ENCODE measurements around the gene TENM3.
"Not testable (repeated sequence)": the region's sequence is repeated elsewhere in the genome, so short reads cannot be mapped to it uniquely, and the experiment has no call there.

Gene TENM3

GRCh38 chr4:182812916-182813315 is 569.7 kb downstream of the TENM3 start:
- TF ChIP-seq EZH2 (IDR thresholded peaks at IDR 0.05) = no peak
- no peak for TF ChIP-seq POLR2AphosphoS5 (IDR thresholded peaks at IDR 0.05; ENCODE audit: borderline replicate concordance, low read depth, low read length)
- TF ChIP-seq FOXP2 (optimal IDR thresholded peaks at IDR 0.05; ENCODE audit: control extremely low read depth, extremely low read length, insufficient read depth) = no peak
- no peaks in the 10 kb centered on the region for H3K36me3 ChIP-seq (ENCODE audit: insufficient read depth, low read length)
- H3K9me3 ChIP-seq (ENCODE audit: low read depth, low read length) = no peaks in the 10 kb centered on the region
- H3K27ac ChIP-seq = no peak overlapping the region
- H3K4me3 ChIP-seq = no peak overlapping the region
- DNase-seq (ENCODE audit: low read depth, low spot score) = no peak
- no peak overlapping the region for H3K9ac ChIP-seq (ENCODE audit: insufficient read length)

GRCh38 chr4:182814065-182814464 is 570.9 kb downstream of the TENM3 start:
- H3K36me3 ChIP-seq (ENCODE audit: insufficient read depth, low read length); DNase-seq (ENCODE audit: low read depth, low spot score); H3K9me3 ChIP-seq (ENCODE audit: low read depth, low read length); H3K9ac ChIP-seq (ENCODE audit: insufficient read length); H3K4me3 ChIP-seq; H3K27ac ChIP-seq: not testable (repeated sequence)

GRCh38 chr4:182818926-182819730 is 575.9 kb downstream of the TENM3 start:
- no peak overlapping the region for H3K27ac ChIP-seq
- H3K4me3 ChIP-seq = no peak overlapping the region
- H3K36me3 ChIP-seq (ENCODE audit: insufficient read depth, low read length) = no peaks in the 10 kb centered on the region
- DNase-seq (ENCODE audit: low read depth, low spot score) = no peak
- no peak for TF ChIP-seq POLR2AphosphoS5 (IDR thresholded peaks at IDR 0.05; ENCODE audit: borderline replicate concordance, low read depth, low read length)
- no peak for TF ChIP-seq FOXP2 (optimal IDR thresholded peaks at IDR 0.05; ENCODE audit: control extremely low read depth, extremely low read length, insufficient read depth)
- no peak for TF ChIP-seq EZH2 (IDR thresholded peaks at IDR 0.05)
- H3K9ac ChIP-seq (ENCODE audit: insufficient read length) = no peak overlapping the region
- no peaks in the 10 kb centered on the region for H3K9me3 ChIP-seq (ENCODE audit: low read depth, low read length)

- Histone ChIP-seq H3K27ac (no peak overlapping the region), H3K9me3 (ENCODE audit: low read depth, low read length) (no peaks in the 10 kb centered on the region), H3K36me3 (ENCODE audit: insufficient read depth, low read length) (no peaks in the 10 kb centered on the region), H3K4me3 (no peak overlapping the region), H3K9ac (ENCODE audit: insufficient read length) (no peak overlapping the region)
- DNase-seq (ENCODE audit: low read depth, low spot score) = no peak
- TF ChIP-seq FOXP2 (optimal IDR thresholded peaks at IDR 0.05; ENCODE audit: control extremely low read depth, extremely low read length, insufficient read depth) (no peak), EZH2 (IDR thresholded peaks at IDR 0.05) (no peak), POLR2AphosphoS5 (IDR thresholded peaks at IDR 0.05; ENCODE audit: borderline replicate concordance, low read depth, low read length) (no peak)
Measured at GRCh38 chr4:182819751-182820150, 576.5 kb downstream of the TENM3 start.

GRCh38 chr4:182822554-182822953 is 579.4 kb downstream of the TENM3 start:
- Histone ChIP-seq H3K9me3 (ENCODE audit: low read depth, low read length) (no peaks in the 10 kb centered on the region), H3K27ac (no peak overlapping the region), H3K4me3 (no peak overlapping the region), H3K36me3 (ENCODE audit: insufficient read depth, low read length) (no peaks in the 10 kb centered on the region), H3K9ac (ENCODE audit: insufficient read length) (no peak overlapping the region)
- no peak for DNase-seq (ENCODE audit: low read depth, low spot score)
- TF ChIP-seq FOXP2 (optimal IDR thresholded peaks at IDR 0.05; ENCODE audit: control extremely low read depth, extremely low read length, insufficient read depth) = no peak
- TF ChIP-seq POLR2AphosphoS5 (IDR thresholded peaks at IDR 0.05; ENCODE audit: borderline replicate concordance, low read depth, low read length) = no peak

- H3K4me3 ChIP-seq = no peak overlapping the region
Measured at GRCh38 chr4:182823576-182823975, 580.4 kb downstream of the TENM3 start.

GRCh38 chr4:182825003-182825402 is 581.8 kb downstream of the TENM3 start:
- H3K9me3 ChIP-seq (ENCODE audit: low read depth, low read length) = no peaks in the 10 kb centered on the region
- H3K36me3 ChIP-seq (ENCODE audit: insufficient read depth, low read length) = no peaks in the 10 kb centered on the region
- H3K4me3 ChIP-seq = no peak overlapping the region
- no peak for DNase-seq (ENCODE audit: low read depth, low spot score)
- no peak overlapping the region for H3K9ac ChIP-seq (ENCODE audit: insufficient read length)
- TF ChIP-seq POLR2AphosphoS5 (IDR thresholded peaks at IDR 0.05; ENCODE audit: borderline replicate concordance, low read depth, low read length) (no peak), EZH2 (IDR thresholded peaks at IDR 0.05) (no peak), FOXP2 (optimal IDR thresholded peaks at IDR 0.05; ENCODE audit: control extremely low read depth, extremely low read length, insufficient read depth) (no peak)
- no peak overlapping the region for H3K27ac ChIP-seq

More at GRCh38 chr4:182823576-182823975, 580.4 kb downstream of the TENM3 start:
- TF ChIP-seq EZH2 (IDR thresholded peaks at IDR 0.05) (no peak), POLR2AphosphoS5 (IDR thresholded peaks at IDR 0.05; ENCODE audit: borderline replicate concordance, low read depth, low read length) (no peak), FOXP2 (optimal IDR thresholded peaks at IDR 0.05; ENCODE audit: control extremely low read depth, extremely low read length, insufficient read depth) (no peak)
- Histone ChIP-seq H3K36me3 (ENCODE audit: insufficient read depth, low read length) (no peaks in the 10 kb centered on the region), H3K27ac (no peak overlapping the region), H3K9me3 (ENCODE audit: low read depth, low read length) (no peaks in the 10 kb centered on the region), H3K9ac (ENCODE audit: insufficient read length) (no peak overlapping the region)
- DNase-seq (ENCODE audit: low read depth, low spot score) = no peak

GRCh38 chr4:182825786-182826185 is 582.6 kb downstream of the TENM3 start:
- no peak for DNase-seq (ENCODE audit: low read depth, low spot score)
- H3K9me3 ChIP-seq (ENCODE audit: low read depth, low read length) = no peaks in the 10 kb centered on the region
- no peaks in the 10 kb centered on the region for H3K36me3 ChIP-seq (ENCODE audit: insufficient read depth, low read length)
- H3K9ac ChIP-seq (ENCODE audit: insufficient read length) = no peak overlapping the region
- H3K27ac ChIP-seq = no peak overlapping the region
- H3K4me3 ChIP-seq = no peak overlapping the region
- TF ChIP-seq EZH2 (IDR thresholded peaks at IDR 0.05) (no peak), POLR2AphosphoS5 (IDR thresholded peaks at IDR 0.05; ENCODE audit: borderline replicate concordance, low read depth, low read length) (no peak), FOXP2 (optimal IDR thresholded peaks at IDR 0.05; ENCODE audit: control extremely low read depth, extremely low read length, insufficient read depth) (no peak)

- DNase-seq (ENCODE audit: low read depth, low spot score) = no peak
- Histone ChIP-seq H3K9me3 (ENCODE audit: low read depth, low read length) (no peaks in the 10 kb centered on the region), H3K27ac (no peak overlapping the region), H3K4me3 (no peak overlapping the region), H3K36me3 (ENCODE audit: insufficient read depth, low read length) (no peaks in the 10 kb centered on the region), H3K9ac (ENCODE audit: insufficient read length) (no peak overlapping the region)
- no peak for TF ChIP-seq FOXP2 (optimal IDR thresholded peaks at IDR 0.05; ENCODE audit: control extremely low read depth, extremely low read length, insufficient read depth)
- TF ChIP-seq EZH2 (IDR thresholded peaks at IDR 0.05) = no peak
- no peak for TF ChIP-seq POLR2AphosphoS5 (IDR thresholded peaks at IDR 0.05; ENCODE audit: borderline replicate concordance, low read depth, low read length)
Measured at GRCh38 chr4:182826391-182826790, 583.2 kb downstream of the TENM3 start.
